DND-41 (cell line): ENCODE data around the gene CAMP.

ENCODE experiments used
- EZH2 ChIP-seq: IDR thresholded peaks from 3 replicates; pipeline ENCODE4 v1.6.1; 2012; ENCODE audit warnings: borderline replicate concordance, low read depth, mild to moderate bottlenecking, moderate library complexity, low read length, inconsistent platforms; ENCODE audit not compliant: severe bottlenecking
- TF ChIP-seq, protein P1 (sequence below): IDR thresholded peaks from 2 replicates; pipeline ENCODE4 v1.5.1; 2012; ENCODE audit warnings: borderline replicate concordance, low read length, moderate library complexity, mild to moderate bottlenecking; ENCODE audit not compliant: poor library complexity, severe bottlenecking; ENCODE audit errors: extremely low read depth

DNA sequence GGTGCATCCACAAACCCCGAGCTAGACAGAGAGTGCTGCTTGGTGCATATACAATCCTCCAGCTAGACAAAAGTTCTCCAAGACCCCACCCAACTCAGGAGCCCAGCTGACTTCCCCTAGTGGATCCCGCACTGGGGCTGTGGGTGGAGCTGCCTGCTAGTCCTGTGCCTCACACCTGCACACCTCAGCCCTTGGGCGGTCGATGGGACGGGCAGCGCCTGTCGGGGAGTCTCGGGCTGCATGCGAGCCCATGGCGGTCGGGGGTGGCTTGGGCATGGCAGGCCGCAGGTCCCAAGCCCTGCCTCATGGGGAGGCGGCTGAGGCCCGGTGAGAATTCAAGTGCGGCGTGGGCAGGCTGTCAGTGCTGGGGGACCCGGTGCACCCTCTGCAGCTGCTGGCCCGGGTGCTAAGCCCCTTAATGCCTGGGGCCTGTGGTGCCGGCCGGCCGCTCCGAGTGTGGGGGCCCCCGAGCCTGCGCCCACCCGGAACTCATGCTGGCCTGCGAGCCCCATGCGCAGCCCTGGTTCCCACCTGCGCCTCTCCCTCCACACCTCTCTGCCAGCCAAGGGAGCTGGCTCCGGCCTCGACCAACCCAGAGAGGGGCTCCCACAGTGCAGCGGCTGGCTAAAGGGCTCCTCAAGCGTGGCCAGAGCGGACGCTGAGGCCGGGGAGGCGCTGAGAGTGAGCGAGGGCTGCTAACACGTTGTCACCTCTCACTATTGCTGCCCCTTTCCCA, 48.6 kb downstream of the CAMP start:
- TF ChIP-seq, protein P1, sequence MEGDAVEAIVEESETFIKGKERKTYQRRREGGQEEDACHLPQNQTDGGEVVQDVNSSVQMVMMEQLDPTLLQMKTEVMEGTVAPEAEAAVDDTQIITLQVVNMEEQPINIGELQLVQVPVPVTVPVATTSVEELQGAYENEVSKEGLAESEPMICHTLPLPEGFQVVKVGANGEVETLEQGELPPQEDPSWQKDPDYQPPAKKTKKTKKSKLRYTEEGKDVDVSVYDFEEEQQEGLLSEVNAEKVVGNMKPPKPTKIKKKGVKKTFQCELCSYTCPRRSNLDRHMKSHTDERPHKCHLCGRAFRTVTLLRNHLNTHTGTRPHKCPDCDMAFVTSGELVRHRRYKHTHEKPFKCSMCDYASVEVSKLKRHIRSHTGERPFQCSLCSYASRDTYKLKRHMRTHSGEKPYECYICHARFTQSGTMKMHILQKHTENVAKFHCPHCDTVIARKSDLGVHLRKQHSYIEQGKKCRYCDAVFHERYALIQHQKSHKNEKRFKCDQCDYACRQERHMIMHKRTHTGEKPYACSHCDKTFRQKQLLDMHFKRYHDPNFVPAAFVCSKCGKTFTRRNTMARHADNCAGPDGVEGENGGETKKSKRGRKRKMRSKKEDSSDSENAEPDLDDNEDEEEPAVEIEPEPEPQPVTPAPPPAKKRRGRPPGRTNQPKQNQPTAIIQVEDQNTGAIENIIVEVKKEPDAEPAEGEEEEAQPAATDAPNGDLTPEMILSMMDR: no peak
- TF ChIP-seq EZH2: no peak
